Mesendoderm (in vitro differentiated cells): ENCODE results near the gene GRIK5.

ENCODE experiments used
- DNase-seq: peaks from one replicate; pipeline ENCODE4 v3.0.0; 2013
- H2AK5ac ChIP-seq: 2 replicates; pipeline ENCODE4 v1.6.1; 2013; ENCODE audit warnings: low read length, inconsistent platforms
- H2BK120ac ChIP-seq: 2 replicates; pipeline ENCODE4 v1.6.1; 2013; ENCODE audit warnings: low read depth, mild to moderate bottlenecking, low read length, moderate library complexity, mixed read lengths
- H2BK15ac ChIP-seq: replicated peaks from 2 replicates; pipeline ENCODE4 v1.6.1; 2013; ENCODE audit warnings: low read depth, mild to moderate bottlenecking, moderate library complexity
- H2BK5ac ChIP-seq: 2 replicates; pipeline ENCODE4 v1.6.1; 2013; ENCODE audit warnings: low read length, inconsistent platforms
- H3K18ac ChIP-seq: 2 replicates; pipeline ENCODE4 v1.6.1; 2013; ENCODE audit warnings: mild to moderate bottlenecking, low read length, mixed read lengths
- H3K23ac ChIP-seq: one replicate; pipeline ENCODE4 v1.6.1; 2013; ENCODE audit warnings: low read length
- H3K27ac ChIP-seq: 2 replicates; pipeline ENCODE4 v1.5.1; 2013; ENCODE audit warnings: low read depth, mild to moderate bottlenecking, inconsistent platforms, low read length, moderate library complexity
- H3K27me3 ChIP-seq: 2 replicates; pipeline ENCODE4 v1.6.1; 2013; ENCODE audit warnings: low read length, control low read depth, mild to moderate bottlenecking, inconsistent platforms; ENCODE audit not compliant: insufficient read depth, poor library complexity
- H3K36me3 ChIP-seq: 2 replicates; pipeline ENCODE4 v1.6.1; 2013; ENCODE audit warnings: low read length, inconsistent platforms; ENCODE audit not compliant: control insufficient read depth, insufficient read depth
- H3K4ac ChIP-seq: one replicate; pipeline ENCODE4 v1.6.1; 2013; ENCODE audit warnings: low read depth, mild to moderate bottlenecking, low read length, moderate library complexity
- H3K4me1 ChIP-seq: 2 replicates; pipeline ENCODE4 v1.6.1; 2013; ENCODE audit warnings: low read depth, low read length, inconsistent platforms; ENCODE audit not compliant: control insufficient read depth
- H3K4me2 ChIP-seq: 2 replicates; pipeline ENCODE4 v1.6.1; 2013; ENCODE audit warnings: low read length
- H3K4me3 ChIP-seq: 2 replicates; pipeline ENCODE4 v1.5.1; 2013; ENCODE audit warnings: mild to moderate bottlenecking, low read length
- H3K56ac ChIP-seq: one replicate; pipeline ENCODE4 v1.6.1; 2013; ENCODE audit warnings: low read length
- H3K79me1 ChIP-seq: 2 replicates; pipeline ENCODE4 v1.6.1; 2013; ENCODE audit warnings: low read length, inconsistent platforms
- H3K79me2 ChIP-seq: 2 replicates; pipeline ENCODE4 v1.6.1; 2013; ENCODE audit warnings: mild to moderate bottlenecking, low read length; ENCODE audit not compliant: control insufficient read depth, insufficient read depth
- H3K9ac ChIP-seq: 2 replicates; pipeline ENCODE4 v1.6.1; 2013; ENCODE audit warnings: low read length, inconsistent platforms
- H4K5ac ChIP-seq: one replicate; pipeline ENCODE4 v1.6.1; 2013; ENCODE audit warnings: low read length
- H4K8ac ChIP-seq: one replicate; pipeline ENCODE4 v1.6.1; 2013; ENCODE audit warnings: low read depth, mild to moderate bottlenecking, control low read depth, low read length, moderate library complexity
- WGBS: extraction: QIAGEN DNeasy Blood & Tissue Kit; methylation state at CpG from one replicate; pipeline ENCODE4 v1.1.7; 2013; ENCODE audit warnings: low lambda C conversion rate, missing lambda C conversion rate; ENCODE audit not compliant: insufficient coverage; ENCODE audit errors: extremely low coverage; 5-methylcytosine and 5-hydroxymethylcytosine counted together

Gene GRIK5

DNA sequence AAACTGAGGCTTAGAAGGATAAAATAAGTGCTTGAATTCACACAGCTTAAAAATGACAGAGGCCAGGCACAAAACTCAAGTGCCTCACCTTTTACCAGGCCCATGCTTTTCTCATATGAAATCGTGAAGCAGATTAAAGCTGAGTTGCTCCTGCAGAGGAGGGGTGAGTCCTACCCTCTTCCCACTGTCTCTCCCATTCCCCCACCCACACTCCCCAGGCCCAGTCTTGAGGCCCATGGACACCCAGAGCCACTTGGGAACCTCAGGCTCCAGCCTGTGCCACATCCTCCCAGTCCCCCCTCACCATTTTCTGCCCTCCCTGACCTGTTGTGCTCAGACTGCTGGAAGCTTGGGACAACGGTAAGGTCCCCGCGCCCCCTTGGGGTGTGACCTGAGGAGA is 23.5 kb upstream of the GRIK5 start:
- H3K79me2 ChIP-seq: no peaks in the 10 kb centered on the region
- no peak overlapping the region for H3K9ac ChIP-seq
- WGBS: no CpG with 5 or more reads among the region's 4 CpGs

DNA sequence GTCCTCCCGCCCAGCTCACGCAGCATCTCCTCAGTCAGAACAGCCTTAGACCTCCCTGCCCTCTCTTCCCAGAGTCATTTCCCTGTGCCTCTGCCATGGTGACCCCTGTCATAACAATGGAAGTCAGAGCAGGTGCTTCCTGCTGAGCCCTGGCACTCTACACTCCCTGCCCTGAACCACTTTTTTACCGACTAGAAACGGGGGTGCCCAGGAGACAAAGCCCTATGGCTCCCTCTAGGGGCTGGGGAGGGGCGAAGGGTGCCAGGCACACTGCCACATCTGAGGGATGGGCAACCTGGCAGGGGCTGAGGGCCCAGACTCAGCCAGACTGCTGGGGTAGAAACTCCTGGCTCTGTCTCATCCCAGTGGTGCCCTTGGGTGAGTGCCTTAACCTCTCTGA is 22.3 kb upstream of the GRIK5 start:
- Histone ChIP-seq H3K79me2 (no peaks in the 10 kb centered on the region), H3K9ac (no peak overlapping the region), H3K27me3 (no peaks in the 10 kb centered on the region), H3K36me3 (no peaks in the 10 kb centered on the region), H2BK15ac (no peak overlapping the region), H3K4me1 (no peaks in the 10 kb centered on the region), H3K56ac (no peak overlapping the region), H3K79me1 (no peaks in the 10 kb centered on the region), H3K4ac (no peak overlapping the region), H3K4me2 (no peak overlapping the region), H3K23ac (no peak overlapping the region), H4K5ac (no peak overlapping the region), H3K18ac (no peak overlapping the region), H3K4me3 (no peak overlapping the region), H2AK5ac (no peak overlapping the region), H2BK5ac (no peak overlapping the region), H3K27ac (no peak overlapping the region), H4K8ac (no peak overlapping the region), H2BK120ac (no peak overlapping the region)
- DNase-seq: peak; percentile 40
- WGBS: no CpG with 5 or more reads among the region's 5 CpGs

More for the DNA sequence above, 23.5 kb upstream of the GRIK5 start:
- no peak overlapping the region for H3K56ac ChIP-seq
- no peak overlapping the region for H2AK5ac ChIP-seq
- H3K36me3 ChIP-seq: no peaks in the 10 kb centered on the region
- H3K4me1 ChIP-seq: no peaks in the 10 kb centered on the region
- no peak overlapping the region for H3K23ac ChIP-seq
- no peaks in the 10 kb centered on the region for H3K79me1 ChIP-seq
- H3K18ac ChIP-seq: no peak overlapping the region
- no peak overlapping the region for H3K27ac ChIP-seq
- no peak for DNase-seq
- no peak overlapping the region for H4K5ac ChIP-seq
- H3K4me3 ChIP-seq: no peak overlapping the region
- H2BK5ac ChIP-seq: no peak overlapping the region
- H2BK120ac ChIP-seq: no peak overlapping the region
- H3K4ac ChIP-seq: no peak overlapping the region
- no peak overlapping the region for H4K8ac ChIP-seq
- no peak overlapping the region for H2BK15ac ChIP-seq
- no peak overlapping the region for H3K4me2 ChIP-seq
- H3K27me3 ChIP-seq: no peaks in the 10 kb centered on the region

DNA sequence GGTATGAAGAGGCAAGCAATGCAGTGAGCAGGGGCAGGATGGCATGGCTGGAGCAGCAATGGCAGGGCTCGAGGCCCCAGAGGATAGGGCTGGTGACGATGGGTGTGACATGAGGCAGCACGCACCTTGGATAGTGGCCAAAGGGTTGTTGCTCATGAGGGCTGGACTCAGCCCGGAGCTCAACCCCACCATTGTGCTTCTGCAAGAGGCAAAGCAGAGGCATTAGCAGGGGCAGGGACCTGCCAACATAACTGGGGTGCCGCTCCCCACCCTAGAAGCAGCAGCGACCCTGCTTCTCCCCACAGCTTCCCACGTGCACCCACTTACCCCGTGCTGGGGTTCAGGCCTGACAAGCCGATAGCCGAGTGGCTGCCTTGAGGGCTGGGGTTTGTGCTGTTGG is 21.7 kb upstream of the GRIK5 start:
- Histone ChIP-seq H2BK5ac (no peak overlapping the region), H3K27ac (no peak overlapping the region), H2AK5ac (no peak overlapping the region), H4K5ac (no peak overlapping the region), H3K4me2 (no peak overlapping the region), H3K27me3 (no peaks in the 10 kb centered on the region), H3K4me1 (no peaks in the 10 kb centered on the region), H3K4ac (no peak overlapping the region), H3K36me3 (no peaks in the 10 kb centered on the region), H3K18ac (no peak overlapping the region), H3K79me2 (no peaks in the 10 kb centered on the region), H3K56ac (no peak overlapping the region), H3K23ac (no peak overlapping the region), H4K8ac (no peak overlapping the region), H2BK15ac (no peak overlapping the region), H3K79me1 (no peaks in the 10 kb centered on the region), H3K9ac (no peak overlapping the region), H3K4me3 (no peak overlapping the region), H2BK120ac (no peak overlapping the region)
- no peak for DNase-seq
- no CpG with 5 or more reads among the region's 10 CpGs for WGBS

- Histone ChIP-seq H3K79me2 (no peaks in the 10 kb centered on the region), H3K4ac (no peak overlapping the region), H3K18ac (no peak overlapping the region), H3K27ac (no peak overlapping the region), H3K79me1 (no peaks in the 10 kb centered on the region), H3K4me1 (no peaks in the 10 kb centered on the region), H3K4me2 (no peak overlapping the region), H2BK5ac (no peak overlapping the region), H4K5ac (no peak overlapping the region), H2AK5ac (no peak overlapping the region), H2BK15ac (no peak overlapping the region), H3K23ac (no peak overlapping the region), H4K8ac (no peak overlapping the region), H3K36me3 (no peaks in the 10 kb centered on the region), H3K56ac (no peak overlapping the region), H3K9ac (no peak overlapping the region), H2BK120ac (no peak overlapping the region), H3K27me3 (no peaks in the 10 kb centered on the region), H3K4me3 (no peak overlapping the region)
- DNase-seq: no peak
- WGBS: no CpG with 5 or more reads among the region's 13 CpGs
Measured at GRCh38 chr19:42091300-42091699, 21.3 kb upstream of the GRIK5 start.

- no peak overlapping the region for H2AK5ac ChIP-seq
- H3K23ac ChIP-seq: no peak overlapping the region
- H3K36me3 ChIP-seq: no peaks in the 10 kb centered on the region
- no peak overlapping the region for H2BK120ac ChIP-seq
- H2BK15ac ChIP-seq: no peak overlapping the region
- no peak overlapping the region for H3K18ac ChIP-seq
- no peak overlapping the region for H3K9ac ChIP-seq
- no peak overlapping the region for H3K4me3 ChIP-seq
- H3K56ac ChIP-seq: no peak overlapping the region
- no peak overlapping the region for H3K4me2 ChIP-seq
- no peak for DNase-seq
- no CpG with 5 or more reads among the region's 9 CpGs for WGBS
- H3K79me1 ChIP-seq: no peaks in the 10 kb centered on the region
- no peak overlapping the region for H4K5ac ChIP-seq
- H2BK5ac ChIP-seq: no peak overlapping the region
- no peak overlapping the region for H3K4ac ChIP-seq
- H3K27me3 ChIP-seq: no peaks in the 10 kb centered on the region
- H3K27ac ChIP-seq: no peak overlapping the region
- no peaks in the 10 kb centered on the region for H3K79me2 ChIP-seq
- H3K4me1 ChIP-seq: no peaks in the 10 kb centered on the region
- H4K8ac ChIP-seq: no peak overlapping the region
Measured at GRCh38 chr19:42090672-42091071, 20.7 kb upstream of the GRIK5 start.

DNA sequence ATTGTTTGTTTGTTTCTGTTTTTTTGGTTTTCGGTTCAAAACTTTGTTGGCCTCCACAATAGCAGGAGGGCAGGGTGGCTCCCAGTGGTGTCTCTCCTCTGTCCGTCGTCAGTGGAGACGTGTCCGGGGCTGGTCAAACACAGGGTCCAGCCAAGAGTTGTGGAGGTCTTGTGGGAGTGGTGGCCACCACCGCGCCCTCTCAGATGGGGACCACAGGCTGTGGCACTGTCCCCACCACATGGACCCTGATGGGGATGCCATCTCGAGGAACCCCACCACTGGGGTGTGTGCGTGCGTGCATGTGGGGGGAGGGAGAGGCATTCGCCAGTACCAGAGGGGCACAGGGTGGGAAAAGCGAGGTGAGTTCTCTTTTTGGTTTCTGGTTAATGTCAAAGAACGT is 19.8 kb upstream of the GRIK5 start:
- H3K4me1 ChIP-seq: no peaks in the 10 kb centered on the region
- no peak for DNase-seq
- WGBS: no CpG with 5 or more reads among the region's 13 CpGs
- no peak overlapping the region for H2BK5ac ChIP-seq
- no peak overlapping the region for H3K23ac ChIP-seq
- no peak overlapping the region for H2AK5ac ChIP-seq
- no peak overlapping the region for H4K5ac ChIP-seq
- H3K4me2 ChIP-seq: no peak overlapping the region
- no peak overlapping the region for H3K9ac ChIP-seq
- no peak overlapping the region for H3K56ac ChIP-seq
- no peak overlapping the region for H2BK15ac ChIP-seq
- H3K4ac ChIP-seq: no peak overlapping the region
- H3K18ac ChIP-seq: no peak overlapping the region
- no peaks in the 10 kb centered on the region for H3K79me2 ChIP-seq
- H4K8ac ChIP-seq: no peak overlapping the region
- H3K27ac ChIP-seq: no peak overlapping the region
- no peak overlapping the region for H2BK120ac ChIP-seq
- H3K79me1 ChIP-seq: no peaks in the 10 kb centered on the region
- no peaks in the 10 kb centered on the region for H3K36me3 ChIP-seq
- no peaks in the 10 kb centered on the region for H3K27me3 ChIP-seq
- H3K4me3 ChIP-seq: no peak overlapping the region
